ENCODE data around the gene PPP1R13B.
"Not testable (repeated sequence)": the region's sequence is repeated elsewhere in the genome, so short reads cannot be mapped to it uniquely, and the experiment has no call there.

The PPP1R13B gene

DNA sequence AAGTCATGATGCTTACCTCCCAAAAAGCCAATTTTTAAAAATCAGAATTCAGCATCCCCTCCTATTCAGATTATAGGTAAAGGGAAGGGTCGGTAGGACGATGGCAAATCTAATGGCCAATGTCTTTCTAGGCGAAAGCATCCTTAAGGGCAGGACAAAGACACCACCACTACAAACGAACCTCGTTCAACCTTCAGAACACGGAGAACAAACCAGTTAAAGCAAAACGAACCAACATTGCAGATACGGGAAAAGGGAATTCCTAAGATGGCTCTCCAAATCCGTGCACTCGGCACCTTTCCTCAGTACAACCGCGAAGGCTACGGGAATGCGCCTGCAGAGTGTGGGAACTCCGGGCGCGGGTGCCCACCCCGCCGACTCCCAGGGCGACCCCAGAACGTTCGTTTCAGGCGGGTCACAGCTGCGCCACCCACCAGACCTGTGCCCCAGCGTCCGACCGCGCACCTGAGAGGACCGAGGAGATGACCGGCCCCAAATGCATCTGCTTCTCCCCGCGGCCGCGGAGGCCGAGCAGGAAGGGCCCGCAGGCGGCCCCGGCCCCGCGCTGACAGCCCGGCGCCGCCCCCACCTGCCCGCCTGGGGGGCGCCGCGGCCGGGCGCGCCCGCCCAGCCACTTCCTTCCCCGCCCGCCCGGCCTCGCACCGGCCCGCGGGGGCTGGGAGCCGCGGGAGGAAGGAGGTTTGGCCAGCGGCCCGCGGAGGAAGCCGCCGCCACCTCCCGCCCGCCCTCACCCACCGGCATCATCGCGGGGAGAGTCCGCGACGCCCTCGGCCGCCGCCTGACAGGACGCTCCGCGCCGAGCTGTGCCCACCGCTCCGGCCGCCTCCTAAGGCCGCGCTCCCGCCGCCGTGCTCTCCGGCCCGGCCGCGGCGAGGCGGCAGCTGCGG lies 578 bp downstream of the PPP1R13B start:
- Histone ChIP-seq H3F3A (ENCODE audit: insufficient read depth, low read length) (no peaks in the 10 kb centered on the region), H3K4me2 (ENCODE audit: low read length) (peak overlapping the region; percentile 91), H3K9me3 (ENCODE audit: low read length) (no peaks in the 10 kb centered on the region), H3K4me1 (ENCODE audit: insufficient read depth, low read length, severe bottlenecking) (peaks cover 27% of the 10 kb centered on the region), H3K4me3 (ENCODE audit: low read depth, low read length, poor library complexity, severe bottlenecking) (peak overlapping the region; percentile 79), H4K20me1 (ENCODE audit: insufficient read depth, low read length) (no peaks in the 10 kb centered on the region; the same call in 1 of the 2 replicates), H3K9ac (ENCODE audit: low read length) (peak overlapping the region; percentile 73), H3K27me3 (ENCODE audit: insufficient read depth, low read length) (0 out of 2 replicates have a peak, but pooled peaks cover 5% of the 10 kb centered on the region), H2AFZ (ENCODE audit: low read length) (no peak overlapping the region), H3K36me3 (ENCODE audit: insufficient read depth, low read length) (no peaks in the 10 kb centered on the region), H3K27ac (ENCODE audit: low read depth, low read length, poor library complexity, severe bottlenecking) (no peak overlapping the region), H3K79me2 (ENCODE audit: insufficient read depth, low read length) (peaks cover 14% of the 10 kb centered on the region; the same call in 1 of the 2 replicates), H3K9me2 (ENCODE audit: low read depth, low read length) (no peaks in the 10 kb centered on the region)
- no peak for TF ChIP-seq EZH2 (IDR thresholded peaks at IDR 0.05; ENCODE audit: borderline replicate concordance, low read length)
- TF ChIP-seq, protein P1, sequence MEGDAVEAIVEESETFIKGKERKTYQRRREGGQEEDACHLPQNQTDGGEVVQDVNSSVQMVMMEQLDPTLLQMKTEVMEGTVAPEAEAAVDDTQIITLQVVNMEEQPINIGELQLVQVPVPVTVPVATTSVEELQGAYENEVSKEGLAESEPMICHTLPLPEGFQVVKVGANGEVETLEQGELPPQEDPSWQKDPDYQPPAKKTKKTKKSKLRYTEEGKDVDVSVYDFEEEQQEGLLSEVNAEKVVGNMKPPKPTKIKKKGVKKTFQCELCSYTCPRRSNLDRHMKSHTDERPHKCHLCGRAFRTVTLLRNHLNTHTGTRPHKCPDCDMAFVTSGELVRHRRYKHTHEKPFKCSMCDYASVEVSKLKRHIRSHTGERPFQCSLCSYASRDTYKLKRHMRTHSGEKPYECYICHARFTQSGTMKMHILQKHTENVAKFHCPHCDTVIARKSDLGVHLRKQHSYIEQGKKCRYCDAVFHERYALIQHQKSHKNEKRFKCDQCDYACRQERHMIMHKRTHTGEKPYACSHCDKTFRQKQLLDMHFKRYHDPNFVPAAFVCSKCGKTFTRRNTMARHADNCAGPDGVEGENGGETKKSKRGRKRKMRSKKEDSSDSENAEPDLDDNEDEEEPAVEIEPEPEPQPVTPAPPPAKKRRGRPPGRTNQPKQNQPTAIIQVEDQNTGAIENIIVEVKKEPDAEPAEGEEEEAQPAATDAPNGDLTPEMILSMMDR (IDR thresholded peaks at IDR 0.05; ENCODE audit: low read length), result no peak

GRCh38 chr14:103846097-103846496 lies 1.3 kb downstream of the PPP1R13B start:
- H3K4me1 ChIP-seq (ENCODE audit: insufficient read depth, low read length, severe bottlenecking), result peaks cover 27% of the 10 kb centered on the region
- H3K36me3 ChIP-seq (ENCODE audit: insufficient read depth, low read length), result no peaks in the 10 kb centered on the region
- H3K9me2 ChIP-seq (ENCODE audit: low read depth, low read length), result no peaks in the 10 kb centered on the region
- TF ChIP-seq, protein P1 (IDR thresholded peaks at IDR 0.05; ENCODE audit: low read length), result no peak
- no peak for TF ChIP-seq EZH2 (IDR thresholded peaks at IDR 0.05; ENCODE audit: borderline replicate concordance, low read length)
- peaks cover 15% of the 10 kb centered on the region; the same call in 1 of the 2 replicates for H3K79me2 ChIP-seq (ENCODE audit: insufficient read depth, low read length)
- H3K27me3 ChIP-seq (ENCODE audit: insufficient read depth, low read length), result 0 out of 2 replicates have a peak, but pooled peaks cover 5% of the 10 kb centered on the region
- peak overlapping the region; percentile 91 for H3K4me2 ChIP-seq (ENCODE audit: low read length)
- H3K4me3 ChIP-seq (ENCODE audit: low read depth, low read length, poor library complexity, severe bottlenecking), result peak overlapping the region; percentile 79
- H3K9me3 ChIP-seq (ENCODE audit: low read length), result no peaks in the 10 kb centered on the region
- H3K9ac ChIP-seq (ENCODE audit: low read length), result peak overlapping the region; percentile 73; the same call in 1 of the 2 replicates
- no peak overlapping the region for H3K27ac ChIP-seq (ENCODE audit: low read depth, low read length, poor library complexity, severe bottlenecking)
- H3F3A ChIP-seq (ENCODE audit: insufficient read depth, low read length), result no peaks in the 10 kb centered on the region
- no peaks in the 10 kb centered on the region; the same call in 1 of the 2 replicates for H4K20me1 ChIP-seq (ENCODE audit: insufficient read depth, low read length)
- no peak overlapping the region for H2AFZ ChIP-seq (ENCODE audit: low read length)

DNA sequence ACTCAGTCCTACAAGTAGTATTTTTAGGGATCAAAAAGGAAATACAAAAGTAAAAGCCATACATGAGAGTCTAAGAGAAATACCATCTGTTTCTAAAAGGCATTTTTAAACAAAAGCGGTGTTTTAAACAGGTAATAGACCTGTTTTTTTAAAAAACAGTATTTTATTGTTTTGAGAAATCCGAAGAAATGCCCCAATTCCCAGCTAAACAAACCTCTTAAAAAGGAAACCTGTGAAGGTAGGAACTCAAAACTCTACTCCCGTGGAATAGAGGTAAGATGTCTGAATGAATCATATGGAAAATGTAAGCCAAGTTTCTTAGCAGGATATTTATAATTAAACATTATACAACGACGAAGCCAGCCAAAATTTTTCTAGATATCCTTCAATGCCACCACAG lies 2.0 kb downstream of the PPP1R13B start:
- H3K9me3 ChIP-seq (ENCODE audit: low read length), result no peaks in the 10 kb centered on the region
- no peak overlapping the region for H3K9ac ChIP-seq (ENCODE audit: low read length)
- TF ChIP-seq, protein P1 (IDR thresholded peaks at IDR 0.05; ENCODE audit: low read length), result no peak
- TF ChIP-seq EZH2 (IDR thresholded peaks at IDR 0.05; ENCODE audit: borderline replicate concordance, low read length), result no peak
- H3K36me3 ChIP-seq (ENCODE audit: insufficient read depth, low read length), result no peaks in the 10 kb centered on the region
- peaks cover 15% of the 10 kb centered on the region; the same call in 1 of the 2 replicates for H3K79me2 ChIP-seq (ENCODE audit: insufficient read depth, low read length)
- H3F3A ChIP-seq (ENCODE audit: insufficient read depth, low read length), result no peaks in the 10 kb centered on the region
- H2AFZ ChIP-seq (ENCODE audit: low read length), result no peak overlapping the region
- no peak overlapping the region for H3K4me3 ChIP-seq (ENCODE audit: low read depth, low read length, poor library complexity, severe bottlenecking)
- H3K4me1 ChIP-seq (ENCODE audit: insufficient read depth, low read length, severe bottlenecking), result peaks cover 27% of the 10 kb centered on the region
- H3K27ac ChIP-seq (ENCODE audit: low read depth, low read length, poor library complexity, severe bottlenecking), result no peak overlapping the region
- H3K9me2 ChIP-seq (ENCODE audit: low read depth, low read length), result no peaks in the 10 kb centered on the region
- 0 out of 2 replicates have a peak, but pooled peaks cover 5% of the 10 kb centered on the region for H3K27me3 ChIP-seq (ENCODE audit: insufficient read depth, low read length)
- H4K20me1 ChIP-seq (ENCODE audit: insufficient read depth, low read length), result no peaks in the 10 kb centered on the region; the same call in 1 of the 2 replicates
- H3K4me2 ChIP-seq (ENCODE audit: low read length), result peak overlapping the region; percentile 91; the same call in 1 of the 2 replicates

- not testable (repeated sequence) for H3K9me3 ChIP-seq (ENCODE audit: low read length); H3K9ac ChIP-seq (ENCODE audit: low read length); H3K4me2 ChIP-seq (ENCODE audit: low read length); H4K20me1 ChIP-seq (ENCODE audit: insufficient read depth, low read length); H3K27ac ChIP-seq (ENCODE audit: low read depth, low read length, poor library complexity, severe bottlenecking); H3F3A ChIP-seq (ENCODE audit: insufficient read depth, low read length); H3K9me2 ChIP-seq (ENCODE audit: low read depth, low read length); H3K4me3 ChIP-seq (ENCODE audit: low read depth, low read length, poor library complexity, severe bottlenecking); H2AFZ ChIP-seq (ENCODE audit: low read length); H3K27me3 ChIP-seq (ENCODE audit: insufficient read depth, low read length); H3K36me3 ChIP-seq (ENCODE audit: insufficient read depth, low read length)
- Histone ChIP-seq H3K79me2 (ENCODE audit: insufficient read depth, low read length) (peaks cover 18% of the 10 kb centered on the region; the same call in 1 of the 2 replicates), H3K4me1 (ENCODE audit: insufficient read depth, low read length, severe bottlenecking) (peaks cover 13% of the 10 kb centered on the region)
Measured at GRCh38 chr14:103841265-103841664, 6.1 kb downstream of the PPP1R13B start.
